GM18526 (cell line): ENCODE data around the gene AMBRA1.

Source experiments
- POLR2A ChIP-seq: IDR thresholded peaks from 3 replicates; pipeline ENCODE4 v1.6.1; 2011; ENCODE audit not compliant: insufficient read length; ENCODE audit errors: extremely low read depth

The AMBRA1 gene

DNA sequence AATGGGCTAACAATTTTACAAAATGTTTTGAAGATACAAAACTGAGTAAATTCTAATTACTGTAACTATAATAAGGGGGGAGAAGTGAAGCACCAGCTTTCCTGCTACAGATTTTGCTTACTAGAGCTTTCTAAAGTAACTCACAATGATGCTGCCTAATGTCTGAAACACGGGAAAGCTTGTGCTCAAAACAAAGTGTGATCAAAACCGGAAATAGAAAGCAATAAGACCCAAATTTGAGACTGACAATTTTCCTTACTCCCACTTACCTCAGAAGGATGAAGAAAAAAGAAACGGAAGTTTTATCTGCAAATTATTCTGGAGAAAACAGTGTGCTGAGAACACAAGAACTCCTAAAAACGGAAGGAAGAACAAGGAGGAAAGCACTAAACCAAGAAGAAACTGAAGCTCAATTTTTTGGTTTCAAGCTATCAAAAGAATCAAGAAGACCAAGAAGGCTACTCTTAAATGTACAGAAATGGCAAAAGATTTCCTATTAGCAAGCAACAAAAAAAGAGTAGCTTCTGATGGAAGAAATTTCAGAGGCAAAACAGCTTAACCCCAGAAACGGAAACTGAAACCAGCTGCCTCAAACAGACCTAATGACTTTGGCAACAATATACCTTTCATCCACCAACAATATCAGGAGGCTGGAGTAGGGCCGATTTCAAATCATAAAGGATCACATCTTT is 33.4 kb downstream of the AMBRA1 start:
- no peak for TF ChIP-seq POLR2A

DNA sequence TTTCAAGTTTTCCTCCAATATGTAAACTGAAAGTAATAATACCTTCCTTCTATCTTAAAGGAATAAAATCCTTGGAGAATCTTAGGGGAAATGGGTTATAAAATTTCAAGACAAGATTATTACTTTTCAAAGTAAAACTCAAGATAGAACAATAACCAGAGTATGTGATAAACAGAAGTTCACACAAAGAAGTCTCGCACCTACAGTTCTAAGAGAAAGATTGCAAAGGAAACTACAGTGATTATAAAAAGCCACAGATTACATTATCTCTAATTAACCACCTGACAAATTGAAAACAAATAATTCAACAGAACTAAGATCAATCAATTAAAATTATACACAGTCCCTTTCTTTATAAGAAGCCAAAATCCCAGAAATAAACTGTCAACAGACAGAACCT is 34.0 kb downstream of the AMBRA1 start:
- no peak for TF ChIP-seq POLR2A

DNA sequence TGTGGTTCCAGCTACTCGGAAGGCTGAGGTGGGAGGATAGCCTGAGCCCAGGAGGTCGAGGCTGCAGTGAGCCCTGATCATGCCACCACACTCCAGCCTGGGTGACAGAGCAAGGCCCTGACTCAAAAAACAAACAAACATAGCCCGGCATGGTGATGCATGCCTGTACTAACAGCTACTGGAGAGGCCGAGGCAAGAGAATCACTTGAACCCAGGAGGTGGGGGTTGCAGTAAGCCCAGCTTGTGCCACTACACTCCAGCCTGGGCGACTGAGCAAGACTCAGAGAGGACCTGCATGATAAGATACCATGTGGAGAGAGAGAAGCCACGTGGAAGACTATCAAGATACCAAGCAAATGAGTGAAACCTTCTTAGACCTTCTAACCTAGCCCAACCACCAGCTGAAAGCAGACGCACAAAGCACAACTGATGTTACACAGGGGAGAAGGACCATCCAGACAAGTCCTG is 36.1 kb downstream of the AMBRA1 start:
- no peak for TF ChIP-seq POLR2A

DNA sequence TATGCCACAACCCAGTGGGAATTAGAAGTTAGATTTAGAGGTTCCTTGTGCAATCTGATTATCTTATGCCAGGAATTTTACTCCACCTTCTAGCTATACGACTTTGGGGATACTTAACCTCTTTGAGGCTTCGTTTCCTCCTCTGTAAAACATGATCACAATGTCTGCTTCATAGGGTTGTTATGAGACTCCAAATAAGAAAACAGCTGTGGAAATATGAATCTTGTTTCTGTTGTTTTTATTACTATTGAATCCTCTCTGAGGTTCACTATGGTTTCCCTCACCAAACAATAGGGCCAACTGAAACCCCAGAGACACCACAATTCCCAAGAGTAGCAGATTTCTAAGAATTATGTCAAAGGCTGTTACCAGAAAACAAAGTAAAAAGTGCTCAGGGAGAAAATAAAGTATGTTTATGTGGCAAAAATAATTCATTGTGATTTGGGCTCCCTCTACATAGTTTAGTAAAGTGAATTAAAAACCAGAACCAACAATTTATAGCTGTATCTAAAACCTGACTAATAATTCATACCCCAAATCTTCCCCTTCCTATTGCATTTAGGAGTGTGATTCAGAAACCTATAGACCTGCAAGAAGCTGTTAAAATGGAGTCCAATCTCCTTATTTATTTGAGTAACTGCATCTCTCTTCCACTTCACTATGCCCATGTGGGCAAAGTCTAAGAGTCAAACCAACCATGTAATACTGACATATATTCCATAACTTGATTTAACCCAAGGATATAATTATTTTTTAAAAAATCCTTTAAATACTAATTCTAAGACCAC is 38.4 kb downstream of the AMBRA1 start:
- no peak for TF ChIP-seq POLR2A

DNA sequence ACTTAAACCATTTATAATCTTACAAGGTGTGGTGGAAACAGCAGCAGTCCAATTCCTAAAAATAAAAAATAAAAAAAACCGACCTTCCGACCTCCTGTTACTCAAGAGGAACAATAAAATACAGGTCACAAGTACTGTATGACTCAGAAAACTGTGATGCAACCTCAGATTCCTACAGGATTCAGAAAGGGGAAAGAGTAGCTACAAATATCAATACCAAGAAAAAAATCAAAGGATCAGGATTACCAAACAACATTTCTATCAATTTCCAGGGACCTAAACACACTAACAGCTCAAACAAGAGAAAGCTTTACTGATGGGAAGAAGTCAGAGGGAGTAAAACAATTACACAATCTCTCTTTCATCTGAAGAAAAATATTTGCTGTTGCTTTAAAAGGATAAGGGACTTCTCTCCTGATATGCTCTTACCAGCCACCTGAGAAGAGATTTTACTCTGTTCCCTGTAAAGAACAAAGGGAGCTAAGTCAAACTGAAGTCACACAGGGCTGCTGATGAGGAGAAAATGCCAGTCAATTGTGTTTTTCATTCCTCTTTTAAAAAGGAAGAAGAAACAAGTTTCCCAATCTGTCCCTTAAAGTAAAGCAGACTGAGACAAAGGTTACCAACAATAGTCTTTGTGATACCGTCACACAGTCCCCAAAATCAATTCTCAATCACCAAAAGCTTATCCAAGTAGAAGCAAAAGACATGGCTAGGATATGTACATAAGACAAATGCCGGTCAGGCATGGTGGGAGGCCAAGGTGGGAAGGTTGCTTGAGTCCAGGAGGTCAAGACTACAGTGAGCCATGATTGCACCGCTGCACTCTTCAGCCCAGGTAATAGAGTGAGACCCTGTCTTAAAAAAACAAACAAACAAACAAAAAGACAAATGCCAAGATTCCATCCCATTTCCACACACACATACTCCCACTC is 39.3 kb downstream of the AMBRA1 start:
- TF ChIP-seq POLR2A = no peak

DNA sequence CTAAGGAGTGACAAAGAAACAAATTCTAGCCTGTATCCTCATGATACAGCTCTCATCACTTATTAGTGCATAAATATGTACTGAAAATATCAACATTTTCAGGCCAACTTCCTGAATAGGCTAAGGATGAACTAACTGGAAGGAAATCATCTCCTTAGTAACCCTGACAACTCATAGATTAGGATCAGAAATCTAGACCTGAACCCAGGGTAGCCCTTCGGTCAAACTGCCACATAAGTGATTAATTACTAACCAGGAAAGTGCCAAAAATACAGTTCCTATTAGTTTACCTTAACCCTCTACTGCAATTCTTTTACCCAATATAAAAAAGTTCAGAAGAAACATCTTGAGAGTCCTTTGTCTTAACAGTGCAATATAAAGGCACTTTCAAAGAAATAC is 40.0 kb downstream of the AMBRA1 start:
- TF ChIP-seq POLR2A = no peak

DNA sequence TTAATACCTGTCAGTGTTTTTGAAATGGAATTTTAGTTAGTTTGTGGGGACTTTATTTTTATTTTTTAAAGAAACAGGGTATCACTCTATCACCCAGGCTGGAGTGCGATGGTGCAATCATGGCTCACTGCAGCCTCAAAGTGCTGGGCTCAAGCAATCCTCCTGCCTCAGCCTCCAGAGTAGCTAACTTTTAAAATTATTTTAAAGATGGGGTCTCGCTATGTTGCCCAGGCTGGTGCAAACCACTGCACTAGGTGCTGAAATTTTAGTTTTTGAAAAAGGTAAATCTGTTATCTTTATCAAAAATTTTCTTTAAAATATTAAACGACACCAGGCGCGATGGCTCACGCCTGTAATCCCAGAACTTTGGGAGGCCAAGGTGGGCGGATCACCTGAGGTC is 42.6 kb downstream of the AMBRA1 start:
- TF ChIP-seq POLR2A = no peak

DNA sequence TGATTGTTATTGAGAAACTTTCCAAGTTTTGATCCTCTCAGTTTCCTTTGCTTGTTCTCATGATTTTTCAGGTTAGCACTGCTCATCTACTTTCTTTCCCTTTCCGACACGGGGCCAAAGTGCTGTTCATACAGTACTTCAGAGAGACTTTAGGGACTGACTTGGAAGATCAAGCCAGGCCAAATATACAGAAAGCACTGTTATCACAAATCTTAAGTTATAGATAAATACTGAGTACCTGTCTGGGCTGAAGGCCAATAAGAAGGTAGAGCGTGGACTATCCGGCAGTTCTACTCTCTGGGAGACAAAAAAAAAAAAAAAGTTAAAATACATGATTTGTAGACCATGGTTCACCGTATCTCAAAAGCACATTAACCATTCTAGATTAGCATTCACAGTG is 46.2 kb downstream of the AMBRA1 start:
- no peak for TF ChIP-seq POLR2A

DNA sequence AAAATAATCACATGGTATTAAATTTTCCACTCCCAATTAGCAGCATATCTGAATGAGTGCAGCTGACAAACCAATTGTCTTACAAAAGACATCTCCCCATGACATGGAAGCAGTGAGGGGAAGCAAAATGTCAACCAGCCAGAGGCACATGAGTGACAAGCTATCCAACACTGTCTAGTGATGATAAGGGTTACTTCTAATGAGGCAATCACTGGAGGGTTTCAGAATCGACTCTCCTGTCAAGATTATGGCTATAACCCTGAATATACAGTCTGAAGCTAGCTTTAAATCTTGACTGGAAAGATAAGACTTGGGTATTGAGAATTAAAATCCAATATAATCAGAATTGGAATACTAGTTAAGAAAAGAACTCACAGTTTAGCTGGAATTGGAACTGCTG is 50.3 kb downstream of the AMBRA1 start:
- no peak for TF ChIP-seq POLR2A

DNA sequence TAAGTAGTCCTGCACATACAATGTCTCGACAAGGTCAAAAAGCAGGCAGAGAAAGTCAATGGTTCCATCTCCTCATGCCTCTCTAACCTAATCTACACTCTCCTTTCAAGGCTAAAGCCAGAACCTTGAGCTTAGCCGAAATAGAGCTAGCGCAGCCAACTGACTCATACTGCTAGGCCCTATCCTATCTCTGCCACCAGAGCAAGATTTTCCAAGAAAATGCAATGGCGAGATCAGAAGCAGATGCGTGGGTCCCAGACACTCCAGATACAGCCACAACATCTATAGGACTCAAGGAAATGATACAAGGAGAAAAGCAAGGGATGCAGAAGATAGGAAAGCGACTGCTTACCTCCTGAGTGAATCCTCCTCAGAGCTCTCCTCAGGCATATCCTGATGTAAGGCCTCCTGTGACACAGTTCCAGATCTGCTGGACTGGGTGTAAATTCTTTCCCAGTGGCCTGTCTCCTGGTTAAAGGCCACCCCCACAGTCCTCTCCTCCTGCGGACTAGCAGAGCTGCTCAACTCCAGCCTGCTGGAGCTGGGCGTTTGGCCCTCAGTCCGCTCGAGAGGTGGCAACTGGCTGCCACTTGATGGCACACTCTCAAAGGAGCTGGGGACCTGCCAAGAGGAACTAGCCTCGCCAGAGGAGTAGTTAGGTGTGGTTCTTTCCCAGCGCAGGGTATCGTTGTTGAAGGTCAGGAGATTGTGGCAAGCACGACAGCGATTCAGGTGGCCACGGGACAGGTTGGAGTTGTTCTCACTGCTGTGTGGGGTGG is 52.0 kb downstream of the AMBRA1 start:
- TF ChIP-seq POLR2A = no peak

DNA sequence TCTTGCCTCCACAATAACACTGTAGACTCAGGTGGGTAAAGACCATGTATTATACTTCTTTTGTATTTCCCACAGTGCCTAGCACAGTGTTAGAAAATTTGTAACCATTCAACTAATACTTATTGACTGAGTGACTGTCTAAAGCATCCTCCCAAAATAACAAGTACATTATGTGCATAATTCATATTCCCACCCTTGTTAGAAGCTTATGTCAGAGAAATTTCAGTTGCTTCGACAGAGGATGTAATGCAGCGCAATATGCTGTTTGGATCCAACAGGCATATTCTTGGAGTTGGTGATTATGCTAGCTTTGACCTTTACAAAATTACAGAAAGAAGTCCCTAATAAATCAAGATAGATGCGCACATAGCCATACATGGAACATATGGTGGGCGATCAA is 53.0 kb downstream of the AMBRA1 start:
- no peak for TF ChIP-seq POLR2A

DNA sequence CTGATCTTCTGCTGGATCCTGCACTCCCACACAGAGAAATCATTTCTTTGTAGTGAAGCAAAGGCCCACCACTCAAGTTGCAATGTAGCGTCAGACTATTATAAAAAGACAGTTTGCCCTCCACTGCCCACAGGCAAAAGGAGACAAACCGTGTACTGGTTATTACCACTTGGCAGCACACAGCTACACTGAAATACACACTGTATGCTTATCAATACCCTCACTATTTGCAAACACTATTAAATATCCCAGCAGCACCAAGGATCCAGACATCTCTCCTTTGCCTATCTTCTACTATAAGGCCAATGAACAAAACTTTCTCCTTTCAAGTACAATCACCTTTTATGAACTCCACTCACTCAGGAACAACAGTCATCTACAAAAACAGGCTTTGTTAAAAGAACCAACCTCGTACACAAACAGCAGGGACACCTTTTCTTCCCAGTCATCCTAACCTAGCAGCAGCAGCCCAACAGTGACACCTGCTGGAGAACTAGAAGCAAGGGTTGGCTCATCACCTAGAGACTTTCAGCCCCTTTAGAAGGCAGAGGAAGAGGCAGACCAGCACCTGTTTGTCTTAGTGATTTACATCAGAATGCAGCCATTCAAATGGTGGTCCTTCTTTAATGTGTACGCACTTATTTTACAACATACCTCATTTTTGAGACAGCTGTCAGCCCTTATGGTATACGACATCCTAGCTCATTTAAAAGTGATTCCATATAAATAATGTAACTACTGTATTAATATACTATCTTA is 56.1 kb downstream of the AMBRA1 start:
- TF ChIP-seq POLR2A = no peak

DNA sequence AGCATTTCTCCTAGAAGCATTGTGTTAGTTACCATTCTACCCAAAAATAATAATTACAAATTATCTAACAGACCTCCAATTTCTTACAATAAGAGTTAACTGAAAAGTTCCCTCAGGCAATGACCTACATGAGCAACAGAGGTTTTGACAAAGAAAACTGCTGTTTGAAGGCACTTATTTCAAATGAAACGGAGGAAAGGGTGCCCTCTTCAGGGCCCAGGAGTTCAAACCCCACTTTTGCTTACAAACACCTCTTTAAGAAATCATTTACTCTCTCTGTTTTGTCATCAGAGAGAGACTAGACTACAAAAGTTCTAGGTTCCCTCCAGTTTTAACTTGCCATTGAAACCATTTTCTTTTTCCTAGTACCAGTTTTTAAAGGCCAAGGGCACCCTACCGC is 56.7 kb downstream of the AMBRA1 start:
- no peak for TF ChIP-seq POLR2A

DNA sequence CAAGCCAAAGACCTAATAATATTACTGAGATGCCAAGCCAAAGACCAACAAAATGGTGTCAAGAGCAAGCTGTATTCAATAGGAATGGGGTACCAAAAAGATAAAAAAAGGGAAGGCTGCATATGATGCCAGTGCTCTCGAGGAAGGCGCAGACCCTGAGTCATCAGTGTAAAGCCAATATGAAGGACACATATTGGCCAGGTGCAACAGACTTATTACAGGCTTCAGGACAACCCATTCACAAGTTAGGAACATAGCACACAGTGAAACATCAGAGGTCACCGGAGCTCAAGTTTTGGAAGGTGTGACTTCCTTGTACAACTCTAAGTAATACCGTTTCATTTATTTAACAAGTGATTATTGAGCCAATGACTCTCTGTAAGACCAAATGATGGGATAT is 58.1 kb downstream of the AMBRA1 start:
- TF ChIP-seq POLR2A = no peak

DNA sequence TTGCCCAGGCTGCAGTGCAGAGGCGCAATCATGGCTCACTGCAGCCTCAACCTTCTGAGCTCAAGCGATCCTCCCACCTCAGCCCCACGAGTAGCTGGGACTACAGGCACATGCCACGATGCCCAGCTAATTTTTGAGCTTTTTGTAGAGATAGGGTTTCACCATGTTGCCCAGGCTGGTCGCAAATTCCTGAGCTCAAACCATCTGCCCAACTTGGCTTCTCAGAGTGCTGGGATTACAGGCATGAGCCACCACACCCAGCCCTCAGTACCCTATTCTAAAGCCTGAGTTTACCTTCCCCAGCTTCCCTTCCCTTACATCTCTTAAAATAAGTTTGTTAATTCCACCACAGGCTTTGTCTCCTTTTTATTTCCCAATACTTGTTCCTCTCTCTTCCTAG is 59.1 kb downstream of the AMBRA1 start:
- no peak for TF ChIP-seq POLR2A
